ENCODE results near the gene C1QTNF1.
"Not testable (repeated sequence)": the region's sequence is repeated elsewhere in the genome, so short reads cannot be mapped to it uniquely, and the experiment has no call there.

The C1QTNF1 gene

DNA sequence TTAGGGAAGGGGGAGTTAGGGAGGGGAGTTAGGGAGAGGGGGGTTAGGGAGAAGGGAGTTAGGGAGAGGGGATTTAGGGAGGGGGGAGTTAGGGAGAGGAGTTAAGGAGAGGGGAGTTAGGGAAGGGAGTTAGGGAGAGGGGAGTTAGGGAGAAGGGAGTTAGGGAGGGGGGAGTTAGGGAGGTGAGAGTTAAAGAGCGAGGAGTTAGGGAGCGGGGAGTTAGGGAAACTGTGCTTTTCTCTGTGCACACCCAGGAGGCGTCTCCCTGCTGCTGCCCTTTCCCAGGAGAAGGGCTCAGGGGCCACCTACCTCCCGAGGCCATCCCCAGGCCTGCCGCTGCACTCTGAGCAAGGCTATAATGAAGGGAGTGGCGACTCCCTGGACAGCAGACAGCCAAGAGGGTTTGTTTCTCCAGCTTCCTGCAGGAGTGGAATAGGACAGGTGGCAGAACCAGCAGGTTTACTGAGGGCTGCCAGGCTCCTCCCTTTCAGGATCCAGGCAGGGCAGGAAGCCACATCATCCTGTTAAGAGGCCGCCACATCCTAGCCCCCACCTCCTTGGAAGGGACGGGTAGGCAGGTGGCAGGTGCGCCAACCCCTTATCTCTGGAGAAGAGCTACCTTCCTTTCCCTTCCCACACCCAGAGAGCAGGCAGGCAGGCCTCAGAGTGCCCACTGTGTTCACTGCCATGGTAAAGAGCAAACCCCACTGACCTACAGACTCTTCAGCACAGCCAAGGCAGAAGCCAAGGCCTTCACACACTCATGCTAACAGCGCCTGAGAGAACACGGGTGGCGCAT is 18.7 kb upstream of the C1QTNF1 start:
- peak; percentile 67 for DNase-seq (ENCODE audit: low spot score)

DNA sequence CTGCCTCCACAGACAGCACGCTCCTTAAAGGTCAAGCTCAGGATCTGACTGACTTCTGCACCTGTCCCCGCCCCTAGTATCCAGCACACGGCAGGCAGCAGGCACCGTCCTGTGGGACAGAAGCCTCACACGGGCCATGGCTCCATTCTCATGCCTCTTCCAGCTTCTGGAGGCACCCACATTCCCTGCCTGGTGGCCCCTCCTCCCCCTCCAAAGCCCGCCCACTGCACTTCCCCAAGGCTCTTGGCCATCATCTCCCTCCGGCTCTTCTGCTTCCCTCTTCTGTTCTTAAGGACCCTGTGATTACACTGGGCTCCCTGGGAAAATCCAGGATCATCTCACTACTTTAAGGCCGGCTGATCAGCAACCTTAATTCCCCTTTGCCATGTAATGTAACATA is 17.9 kb upstream of the C1QTNF1 start:
- no peak for DNase-seq (ENCODE audit: low spot score)

DNA sequence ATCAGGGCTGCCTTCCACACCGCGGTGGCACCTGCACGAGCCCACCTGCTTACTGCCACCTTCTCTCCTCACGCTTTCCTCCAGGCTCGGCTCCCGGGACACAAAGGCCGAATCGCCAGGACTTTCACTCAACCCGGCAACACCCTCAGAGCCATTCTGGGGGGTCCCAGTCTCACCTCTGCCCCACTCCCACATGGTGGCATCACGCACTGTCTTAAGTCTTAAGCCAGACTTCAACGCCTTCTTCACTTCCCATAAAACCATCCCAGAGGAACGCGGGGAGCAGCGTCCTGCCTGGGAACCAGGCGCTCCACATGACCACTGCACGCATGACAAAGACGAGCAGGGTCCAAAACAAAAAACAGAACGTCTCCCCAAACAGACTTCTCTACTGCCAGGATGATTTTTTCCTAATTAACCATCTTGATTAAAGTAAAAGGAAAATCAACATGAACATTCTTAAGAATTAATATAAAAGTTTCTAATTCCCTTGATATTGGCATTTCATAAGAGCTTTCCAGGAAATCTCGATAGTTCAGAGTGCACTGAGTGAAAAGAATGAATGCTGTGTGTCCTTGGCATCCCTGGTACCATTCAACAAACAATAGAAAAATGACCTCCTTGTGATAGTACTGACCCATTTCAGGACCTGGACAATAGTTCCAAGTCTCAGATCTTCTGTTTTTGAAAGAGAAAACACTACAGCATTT is 17.0 kb upstream of the C1QTNF1 start:
- no peak for DNase-seq (ENCODE audit: low spot score)

DNA sequence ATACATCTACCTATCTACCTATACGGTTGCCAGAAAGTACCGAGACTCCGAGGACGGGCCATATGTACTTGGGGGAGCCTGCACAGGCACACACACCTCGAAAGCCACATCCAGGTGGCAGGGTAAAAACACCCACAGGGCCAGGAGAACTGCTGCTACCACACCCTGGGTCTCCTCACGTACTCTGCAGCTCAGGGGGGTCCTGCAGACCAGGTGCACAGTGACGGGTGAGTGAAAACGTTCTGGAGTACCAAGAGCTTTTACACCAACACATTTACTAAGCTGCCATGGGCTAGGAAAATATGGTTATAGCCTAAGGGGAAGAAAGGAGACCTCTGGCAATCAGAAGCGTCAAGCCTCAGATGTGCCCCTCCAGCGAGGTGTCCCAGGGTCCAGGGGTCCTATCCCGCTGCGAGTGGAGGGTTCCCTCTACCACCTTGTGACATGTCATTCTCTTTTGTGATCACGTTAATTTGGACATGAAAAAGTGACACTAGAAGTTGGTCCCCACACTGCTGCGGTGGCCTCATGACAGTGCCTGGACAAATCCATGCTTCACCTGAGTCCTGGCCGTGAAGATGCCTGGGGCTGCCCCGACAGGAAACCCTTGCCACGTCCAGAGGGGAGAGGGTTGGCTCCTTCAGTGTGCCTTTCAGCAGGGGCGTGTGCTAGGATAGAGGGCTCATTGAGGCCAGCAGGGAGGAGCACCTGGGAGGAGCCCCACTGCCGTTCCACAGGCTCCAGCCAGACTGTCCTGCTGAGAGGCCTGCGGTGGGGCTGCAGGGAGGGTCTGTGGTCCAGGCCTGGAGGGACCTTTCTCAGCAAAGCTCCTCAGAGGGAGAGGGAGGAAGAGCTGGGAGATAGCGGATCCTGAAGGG is 16.2 kb upstream of the C1QTNF1 start:
- DNase-seq (ENCODE audit: low spot score) = no peak

DNA sequence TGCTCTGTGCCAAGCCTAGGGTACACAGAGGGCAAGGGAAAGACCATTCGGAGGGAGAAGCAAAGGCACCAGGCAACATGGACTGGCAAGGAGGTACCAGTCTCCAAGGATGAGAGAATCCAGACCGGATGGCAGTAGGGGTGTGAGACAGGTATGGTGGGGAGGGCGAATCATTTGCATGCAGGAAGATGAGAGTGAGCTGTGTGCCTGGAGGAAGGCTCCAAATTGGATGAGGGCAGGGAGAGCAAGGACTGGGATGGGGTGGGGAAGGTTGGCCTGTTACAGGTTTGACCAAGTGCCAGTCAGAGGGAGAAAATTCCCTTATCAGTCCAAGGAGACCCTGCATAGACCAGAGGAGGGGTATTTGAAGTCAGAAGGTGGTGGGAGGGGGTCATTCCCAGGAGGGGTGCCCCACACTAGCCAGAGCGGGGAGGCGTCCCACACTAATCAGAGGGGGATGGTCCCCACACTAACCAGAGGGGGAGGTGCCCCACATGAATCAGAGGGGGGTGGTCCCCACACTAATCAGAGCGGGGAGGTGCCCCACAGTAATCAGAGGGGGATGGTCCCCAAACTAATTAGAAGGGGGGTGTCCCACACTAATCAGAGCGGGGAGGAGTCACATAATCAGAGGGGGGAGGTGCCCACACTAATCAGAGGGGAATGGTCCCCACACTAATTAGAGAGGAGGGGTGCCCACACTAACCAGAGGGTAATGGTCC is 15.1 kb upstream of the C1QTNF1 start:
- no peak for DNase-seq (ENCODE audit: low spot score)

DNA sequence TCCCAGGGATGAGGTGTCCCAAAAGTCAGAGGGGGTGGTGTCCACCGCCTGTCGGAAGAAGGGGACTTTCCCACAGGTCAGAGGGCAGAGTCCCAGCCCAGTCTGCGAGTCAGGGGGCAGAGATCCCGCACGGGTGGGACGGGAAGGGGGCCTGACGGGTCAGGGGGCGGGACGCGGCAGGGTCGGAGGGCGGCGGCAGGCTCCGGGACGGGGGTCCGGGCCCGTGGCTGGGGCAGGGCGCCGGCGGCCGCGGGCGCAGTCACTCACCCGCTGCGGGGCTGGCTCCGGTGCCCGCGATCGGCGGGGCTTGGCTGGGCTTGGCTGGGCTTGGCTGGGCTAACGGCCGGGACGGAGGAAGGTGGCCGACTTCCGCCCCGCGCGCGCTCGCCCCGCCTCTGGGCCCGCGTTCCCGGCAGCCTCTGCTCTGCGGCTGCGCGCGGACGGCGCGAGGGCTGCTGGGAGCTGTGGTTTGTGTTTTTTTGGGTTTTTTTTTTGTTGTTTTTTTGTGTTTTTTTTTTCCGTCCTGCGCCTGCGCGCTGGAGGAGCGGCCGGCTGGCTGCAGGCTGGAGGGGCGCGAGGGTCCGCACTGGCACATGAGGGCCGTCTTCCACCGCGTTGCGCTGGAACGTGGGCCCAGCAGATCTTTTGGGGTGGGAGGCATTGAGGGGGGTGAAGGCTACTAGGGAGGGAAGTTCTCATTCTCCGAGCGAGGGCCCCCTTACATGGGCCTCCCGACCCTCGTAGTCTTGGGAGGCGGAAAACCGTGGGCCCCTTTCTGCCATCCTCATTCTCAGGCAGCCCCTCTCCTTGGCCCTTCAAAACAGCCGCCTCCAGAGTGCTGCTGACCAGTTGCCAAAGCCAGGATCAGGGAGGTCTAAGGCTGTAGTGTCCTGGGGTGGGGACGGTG is 14.3 kb upstream of the C1QTNF1 start, which contains the start of gene CANT1:
TSS of gene CANT1 (minus strand) at position 368 of the 907 bp plus-strand sequence. CDS start 12,142 bp downstream, outside the sequence.
- DNase-seq (ENCODE audit: low spot score) = peak; percentile 89

DNA sequence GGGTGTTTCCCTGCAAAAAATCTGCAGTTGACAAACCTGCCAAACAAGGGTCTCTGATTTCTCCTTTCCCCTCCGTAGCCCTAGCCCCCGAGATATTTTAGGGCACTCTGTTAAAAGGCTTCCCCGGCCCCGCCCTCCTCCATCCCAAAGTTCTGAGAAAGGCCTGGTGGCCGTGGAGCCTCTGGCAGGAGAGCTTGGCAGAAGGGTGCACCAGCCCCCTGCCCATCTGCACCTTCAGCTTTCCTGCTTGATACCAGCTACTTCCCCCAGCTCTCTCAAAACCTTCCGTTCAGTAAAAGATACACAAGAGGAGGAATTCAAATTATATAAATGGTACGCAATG is 13.7 kb upstream of the C1QTNF1 start:
- DNase-seq (ENCODE audit: low spot score) = no peak

DNA sequence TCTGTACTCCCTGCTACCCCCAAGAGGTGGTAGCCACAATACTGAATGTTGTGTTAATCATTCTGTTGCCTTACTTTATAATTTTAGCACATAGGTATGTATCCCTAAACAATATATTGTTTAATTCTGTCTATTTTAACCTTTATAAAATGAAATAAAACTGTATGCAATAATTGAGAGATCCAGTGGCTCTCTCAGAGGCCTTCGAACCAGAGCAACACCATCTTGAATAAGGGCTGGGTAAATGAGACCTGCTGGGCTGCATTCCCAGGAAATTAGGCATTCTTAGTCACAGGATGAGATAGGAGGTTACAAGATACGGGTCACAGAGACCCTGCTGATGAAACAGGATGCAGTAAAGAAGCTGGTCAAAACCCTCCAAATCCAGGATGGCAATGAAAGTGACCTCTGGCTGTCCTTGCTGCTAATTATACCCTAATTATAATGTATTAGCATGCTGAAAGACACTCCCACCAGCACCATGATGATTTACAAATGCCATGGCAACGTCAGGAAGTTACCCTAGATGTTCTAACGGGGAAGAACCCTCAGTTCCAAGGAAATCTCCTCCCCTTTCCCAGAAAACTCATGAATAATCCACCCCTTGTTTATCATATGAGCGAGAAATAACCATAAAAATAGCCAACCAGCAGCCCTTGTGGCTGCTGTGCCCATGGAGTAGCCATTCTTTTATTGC is 12.4 kb upstream of the C1QTNF1 start:
- DNase-seq (ENCODE audit: low spot score) = no peak

DNA sequence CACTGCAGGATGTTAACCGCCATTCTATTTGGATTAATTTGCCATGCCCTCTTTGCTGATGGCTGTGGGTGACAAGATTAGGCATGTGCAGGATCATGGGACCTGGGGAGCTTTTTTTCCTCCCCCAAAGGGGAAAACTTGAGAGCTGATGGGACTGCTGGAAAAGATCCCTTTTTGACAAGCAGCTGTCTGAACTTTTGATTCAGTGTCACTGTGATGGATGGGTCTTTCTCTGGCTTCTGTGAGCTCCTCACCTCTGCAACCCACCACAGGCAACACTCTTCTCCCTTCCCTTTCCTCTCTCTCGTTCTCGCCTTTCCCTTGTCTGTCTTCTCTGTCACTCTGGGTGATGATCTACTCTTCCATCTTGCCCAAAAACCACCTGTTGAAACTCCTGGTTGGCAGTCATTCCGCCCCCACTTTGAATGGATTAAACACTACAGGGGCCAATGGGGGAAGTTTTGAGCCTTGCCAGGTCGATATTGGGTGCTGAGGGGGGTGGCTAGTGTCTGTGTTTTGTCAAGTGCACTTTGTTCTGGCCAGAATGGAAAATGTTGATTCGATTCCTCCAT is 11.3 kb upstream of the C1QTNF1 start:
- DNase-seq (ENCODE audit: low spot score) = no peak

DNA sequence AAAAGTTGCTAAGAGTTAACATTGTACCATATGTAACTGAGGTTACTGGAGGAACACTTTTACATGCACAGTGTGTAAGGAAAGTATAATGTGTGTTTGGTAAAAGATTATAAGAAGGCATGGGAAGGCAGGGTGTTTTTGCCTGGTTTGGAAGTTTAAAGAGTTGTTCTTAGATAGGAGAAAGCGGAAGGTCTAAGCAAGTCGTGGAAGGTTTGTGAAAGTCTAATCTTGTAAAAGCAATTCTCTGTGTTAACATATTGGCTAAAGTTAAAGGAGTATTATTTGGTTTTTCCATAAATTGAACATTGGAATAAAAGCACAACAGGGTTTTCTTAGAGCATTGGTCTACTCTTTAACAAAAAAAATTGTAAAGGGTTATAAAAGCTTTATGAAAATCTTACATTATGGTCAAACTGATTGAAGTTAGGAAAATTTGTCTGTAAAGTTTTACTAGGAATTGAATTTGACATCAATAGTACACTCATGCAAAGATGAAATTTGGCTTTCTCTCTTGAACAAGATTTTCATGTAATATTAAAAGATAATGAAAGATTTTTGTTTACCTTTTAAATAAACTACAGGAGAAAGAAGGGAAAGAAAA is 9.7 kb upstream of the C1QTNF1 start:
- DNase-seq (ENCODE audit: low spot score) = no peak

DNA sequence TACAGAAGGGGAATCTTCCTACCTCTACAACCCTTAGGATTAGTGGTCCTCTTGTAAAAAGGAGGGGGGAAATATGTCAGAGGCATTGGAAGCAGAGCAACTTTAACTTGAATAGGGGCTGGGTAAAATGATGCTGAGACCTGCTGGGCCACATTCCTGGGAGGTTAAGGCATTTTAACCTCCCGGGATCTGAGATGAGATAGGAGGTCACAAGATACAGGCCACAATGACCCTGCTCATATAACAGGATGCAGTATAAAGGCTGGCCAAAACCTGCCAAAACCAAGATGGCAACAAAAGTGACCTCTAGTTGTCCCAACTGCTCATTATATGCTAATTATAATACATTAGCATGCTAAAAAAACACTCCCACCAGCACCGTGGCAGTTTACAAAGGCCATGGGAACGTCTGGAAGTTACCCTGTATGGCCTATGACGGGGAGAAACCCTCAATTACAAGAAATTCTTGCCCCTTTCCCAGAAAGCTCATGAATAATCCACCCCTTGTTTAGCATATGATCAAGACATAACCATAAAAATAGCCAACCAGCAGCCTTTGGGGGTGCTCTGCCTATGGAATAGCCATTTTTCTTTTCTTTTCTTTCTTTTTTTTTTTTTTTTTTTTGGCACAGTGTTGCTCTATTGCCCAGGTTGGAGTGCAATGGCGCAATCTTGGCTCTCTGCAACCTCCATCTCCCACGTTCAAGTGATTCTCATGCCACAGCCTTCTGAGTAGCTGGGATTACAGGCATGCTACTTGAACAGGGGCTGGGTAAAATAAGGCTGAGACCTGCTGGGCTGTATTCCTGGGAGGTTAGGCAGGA is 6.2 kb upstream of the C1QTNF1 start:
- DNase-seq (ENCODE audit: low spot score) = no peak

DNA sequence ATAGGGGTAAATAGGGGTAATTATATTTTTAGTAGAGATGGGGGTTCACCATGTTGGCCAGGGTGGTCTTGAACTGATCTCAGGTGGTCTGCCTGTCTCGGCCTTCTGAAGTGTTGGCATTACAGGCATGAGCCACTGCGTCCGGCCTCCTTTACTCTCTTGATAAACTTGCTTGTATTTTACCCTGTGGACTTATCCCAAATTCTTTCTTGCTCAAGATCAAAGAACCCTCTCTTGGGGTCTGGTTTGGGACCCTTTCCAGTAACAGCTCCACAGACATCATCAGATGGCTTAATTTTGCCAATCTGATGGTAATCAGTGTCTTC is 5.6 kb upstream of the C1QTNF1 start:
- DNase-seq (ENCODE audit: low spot score) = no peak

DNA sequence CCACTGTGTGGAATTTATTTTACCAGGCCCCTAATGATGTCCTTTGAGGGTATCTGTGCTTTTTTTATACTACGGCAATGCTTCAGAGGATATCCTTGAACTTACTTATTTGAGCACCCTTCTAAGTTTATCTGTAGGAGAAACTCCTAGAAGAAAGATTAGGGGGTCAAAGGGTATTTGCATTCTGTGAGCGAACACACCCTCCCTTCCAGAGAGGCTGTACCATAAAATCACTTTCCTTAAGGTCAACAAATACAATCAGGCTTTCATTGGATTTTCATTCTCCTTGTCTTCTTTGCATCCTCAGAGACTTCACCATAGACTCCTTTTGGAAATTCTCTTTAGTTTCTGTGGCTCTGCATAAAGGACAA is 4.7 kb upstream of the C1QTNF1 start:
- no peak for DNase-seq (ENCODE audit: low spot score)

DNA sequence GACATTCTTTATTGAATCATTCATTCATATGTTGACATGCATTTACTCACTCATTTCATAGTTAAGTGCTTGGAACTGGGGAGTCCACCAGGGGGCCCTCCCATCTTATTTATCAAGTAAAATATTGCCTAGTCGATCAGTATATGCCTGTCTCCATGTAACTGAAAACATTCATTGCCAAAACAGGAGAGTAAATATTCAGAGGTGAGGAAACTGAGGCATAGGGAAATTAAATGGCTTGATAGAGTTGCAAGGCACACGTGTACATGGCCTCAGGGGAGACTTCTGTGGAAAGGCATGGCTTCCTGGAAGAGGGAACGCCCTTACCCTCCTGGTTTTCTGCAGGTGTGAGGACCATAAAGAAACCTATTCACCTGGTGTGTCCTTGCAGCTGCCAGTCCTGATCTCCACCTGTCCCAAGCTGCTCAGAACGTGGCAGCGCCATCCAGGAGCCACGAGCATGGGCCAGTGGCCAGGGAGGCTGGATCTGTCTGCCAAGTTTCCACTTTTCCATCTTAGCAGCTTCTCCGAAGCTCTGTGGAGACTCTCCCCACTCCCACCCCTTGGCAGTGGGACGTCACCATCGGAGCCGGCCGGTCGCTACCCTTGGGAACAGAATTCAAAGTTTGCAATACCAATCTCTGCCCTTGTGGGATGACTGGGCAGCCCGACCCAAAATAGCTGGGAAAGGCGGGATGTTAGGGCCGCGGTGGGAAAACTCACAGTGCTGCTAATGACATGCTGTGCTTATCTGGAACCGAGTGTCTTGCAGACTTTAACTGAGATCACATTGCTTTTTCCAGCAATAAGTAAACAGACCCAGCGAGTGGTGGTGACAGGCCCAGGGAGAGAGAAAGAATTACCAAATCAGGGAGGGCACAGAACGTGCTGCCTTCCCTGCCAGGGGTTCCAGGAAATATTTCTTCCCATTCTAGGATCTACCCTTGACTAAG is 4.1 kb upstream of the C1QTNF1 start:
- DNase-seq (ENCODE audit: low spot score) = peak; percentile 58

DNA sequence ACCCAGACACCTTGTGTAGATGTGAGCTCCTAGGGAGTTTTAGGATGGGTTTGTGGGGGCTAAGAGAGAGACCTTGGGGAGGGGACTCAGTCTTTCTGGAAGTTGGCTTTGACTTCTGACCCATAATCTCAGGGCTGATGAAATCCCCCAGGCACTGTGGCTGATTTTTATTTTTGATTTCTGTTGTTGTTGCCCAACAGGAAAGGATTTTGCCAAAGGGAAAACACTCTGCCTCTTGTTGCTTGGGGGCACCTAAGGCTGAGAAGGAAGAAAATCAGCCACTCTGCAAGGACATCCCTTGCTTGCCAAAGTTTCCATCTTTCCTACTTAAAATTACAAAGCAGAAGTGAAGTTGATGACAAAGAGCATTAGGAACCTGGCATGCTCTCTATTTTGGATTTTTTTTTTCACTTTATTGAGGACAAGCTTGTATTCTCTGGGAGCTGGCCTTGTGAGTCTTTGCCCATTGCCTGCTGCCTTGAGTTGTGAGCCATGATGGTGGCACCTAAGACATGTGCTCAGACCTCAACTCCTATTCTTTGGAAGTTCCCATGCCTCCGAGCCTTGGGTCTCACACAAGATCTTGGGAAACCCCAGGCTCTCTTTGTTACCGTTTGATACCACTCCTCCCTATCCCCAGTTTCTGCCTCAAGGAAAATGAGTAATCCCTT is 3.2 kb upstream of the C1QTNF1 start:
- DNase-seq (ENCODE audit: low spot score) = no peak

DNA sequence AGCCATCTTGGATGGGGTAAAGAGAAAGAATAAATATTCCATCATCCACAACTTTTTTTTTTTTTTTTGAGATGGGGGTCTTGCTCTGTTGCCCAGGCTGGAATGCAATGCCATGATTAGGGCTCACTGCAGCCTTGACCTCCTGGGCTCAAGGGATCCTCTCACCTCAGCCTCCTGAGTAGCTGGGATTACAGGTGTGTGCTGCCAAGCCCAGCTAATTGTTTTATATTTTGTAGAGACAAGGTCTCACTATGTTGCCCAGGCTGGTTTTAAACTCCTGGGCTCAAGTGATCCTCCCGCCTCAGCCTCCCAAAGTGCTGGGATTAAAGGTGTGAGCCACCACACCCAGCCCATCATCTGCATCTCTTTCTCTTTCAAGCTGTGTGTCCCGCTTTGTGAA is 2.0 kb upstream of the C1QTNF1 start:
- DNase-seq (ENCODE audit: low spot score) = not testable (repeated sequence)

DNA sequence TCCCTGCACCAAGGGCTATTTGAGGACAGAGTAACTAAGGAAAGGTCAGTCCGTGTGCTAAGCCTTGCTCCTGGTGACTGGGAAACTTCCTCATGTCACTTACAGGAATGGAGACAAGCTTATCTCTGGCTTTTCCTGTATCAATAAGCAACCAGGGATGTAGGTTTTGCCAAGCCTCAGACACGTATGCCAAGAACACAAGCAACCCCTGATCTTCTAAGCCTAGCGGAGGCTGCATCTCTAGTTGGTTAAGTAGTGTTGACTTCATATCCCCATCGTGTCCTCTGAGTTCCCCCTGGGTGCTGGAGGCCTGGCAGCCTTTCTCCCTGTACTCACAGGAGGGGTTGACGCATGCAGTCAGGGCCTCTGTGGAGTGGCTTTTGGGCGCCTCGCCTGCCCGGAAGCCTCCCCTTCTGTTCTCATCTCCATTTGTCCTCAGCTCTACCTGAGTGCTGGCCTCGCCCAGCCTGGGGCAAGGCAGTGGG is 1.4 kb upstream of the C1QTNF1 start:
- no peak for DNase-seq (ENCODE audit: low spot score)

All from LoVo (cell line).